ENCODE results near the gene TPH2. TPM values are rescaled to one million over a fixed set of nuclear protein-coding genes. Genes with fewer than 3 reads are reported as not detected.

Gene TPH2
- total and polyA plus RNA-seq, 4 donors = 0.11 to 1.8 (median 0.45) TPM

GRCh38 chr12:72018036-72018435 lies 79.4 kb downstream of the TPH2 start:
- Histone ChIP-seq H3K4me3 (ENCODE audit: low read depth, low read length) (no peak overlapping the region), H3K36me3 (ENCODE audit: control insufficient read depth, insufficient read depth, low read length) (no peaks in the 10 kb centered on the region), H3K27ac (ENCODE audit: low read depth, low read length) (no peak overlapping the region), H3K4me1 (ENCODE audit: control insufficient read depth, insufficient read depth, low read length) (no peaks in the 10 kb centered on the region), H3K9me3 (ENCODE audit: control insufficient read depth, insufficient read depth, low read length) (no peaks in the 10 kb centered on the region), H3K27me3 (ENCODE audit: control insufficient read depth, insufficient read depth, low read length) (no peaks in the 10 kb centered on the region)
- DNase-seq (ENCODE audit: low read depth in 4 of 6, low spot score in 6 of 6) = no peak

GRCh38 chr12:72024613-72025012 lies 86.0 kb downstream of the TPH2 start:
- DNase-seq (ENCODE audit: low read depth in 4 of 6, low spot score in 6 of 6) = no peak
- Histone ChIP-seq H3K4me1 (ENCODE audit: control insufficient read depth, insufficient read depth, low read length) (no peaks in the 10 kb centered on the region), H3K4me3 (ENCODE audit: low read depth, low read length) (no peak overlapping the region), H3K9me3 (ENCODE audit: control insufficient read depth, insufficient read depth, low read length) (no peaks in the 10 kb centered on the region), H3K36me3 (ENCODE audit: control insufficient read depth, insufficient read depth, low read length) (no peaks in the 10 kb centered on the region), H3K27me3 (ENCODE audit: control insufficient read depth, insufficient read depth, low read length) (no peaks in the 10 kb centered on the region), H3K27ac (ENCODE audit: low read depth, low read length) (no peak overlapping the region)
- WGBS (ENCODE audit: insufficient coverage) = 100% methylated on average over 2 of the region's 5 CpGs

GRCh38 chr12:72025524-72025923 lies 86.9 kb downstream of the TPH2 start:
- DNase-seq (ENCODE audit: low read depth in 4 of 6, low spot score in 6 of 6) = no peak
- Histone ChIP-seq H3K9me3 (ENCODE audit: control insufficient read depth, insufficient read depth, low read length) (no peaks in the 10 kb centered on the region), H3K27ac (ENCODE audit: low read depth, low read length) (no peak overlapping the region), H3K4me1 (ENCODE audit: control insufficient read depth, insufficient read depth, low read length) (no peaks in the 10 kb centered on the region), H3K27me3 (ENCODE audit: control insufficient read depth, insufficient read depth, low read length) (no peaks in the 10 kb centered on the region), H3K36me3 (ENCODE audit: control insufficient read depth, insufficient read depth, low read length) (no peaks in the 10 kb centered on the region), H3K4me3 (ENCODE audit: low read depth, low read length) (no peak overlapping the region)
- WGBS (ENCODE audit: insufficient coverage) = no CpG with 5 or more reads among the region's 1 CpG

GRCh38 chr12:72028966-72029365 lies 90.3 kb downstream of the TPH2 start:
- WGBS (ENCODE audit: insufficient coverage) = no CpG with 5 or more reads among the region's 1 CpG
- DNase-seq (ENCODE audit: low read depth in 4 of 6, low spot score in 6 of 6) = no peak
- Histone ChIP-seq H3K27ac (ENCODE audit: low read depth, low read length) (no peak overlapping the region), H3K4me3 (ENCODE audit: low read depth, low read length) (no peak overlapping the region), H3K4me1 (ENCODE audit: control insufficient read depth, insufficient read depth, low read length) (no peaks in the 10 kb centered on the region), H3K9me3 (ENCODE audit: control insufficient read depth, insufficient read depth, low read length) (no peaks in the 10 kb centered on the region), H3K27me3 (ENCODE audit: control insufficient read depth, insufficient read depth, low read length) (no peaks in the 10 kb centered on the region), H3K36me3 (ENCODE audit: control insufficient read depth, insufficient read depth, low read length) (no peaks in the 10 kb centered on the region)

GRCh38 chr12:72030277-72030676 lies 91.6 kb downstream of the TPH2 start:
- no peaks in the 10 kb centered on the region for H3K4me1 ChIP-seq (ENCODE audit: control insufficient read depth, insufficient read depth, low read length)
- peak in 1 of 6 donors; percentile 48 for DNase-seq (ENCODE audit: low read depth in 4 of 6, low spot score in 6 of 6)
- WGBS (ENCODE audit: insufficient coverage) = no CpG with 5 or more reads among the region's 2 CpGs
- H3K36me3 ChIP-seq (ENCODE audit: control insufficient read depth, insufficient read depth, low read length) = no peaks in the 10 kb centered on the region
- H3K9me3 ChIP-seq (ENCODE audit: control insufficient read depth, insufficient read depth, low read length) = no peaks in the 10 kb centered on the region
- no peak overlapping the region for H3K27ac ChIP-seq (ENCODE audit: low read depth, low read length)
- no peaks in the 10 kb centered on the region for H3K27me3 ChIP-seq (ENCODE audit: control insufficient read depth, insufficient read depth, low read length)
- H3K4me3 ChIP-seq (ENCODE audit: low read depth, low read length) = no peak overlapping the region

- H3K4me1 ChIP-seq (ENCODE audit: control insufficient read depth, insufficient read depth, low read length) = no peaks in the 10 kb centered on the region
- no CpG with 5 or more reads among the region's 3 CpGs for WGBS (ENCODE audit: insufficient coverage)
- H3K27me3 ChIP-seq (ENCODE audit: control insufficient read depth, insufficient read depth, low read length) = no peaks in the 10 kb centered on the region
- H3K36me3 ChIP-seq (ENCODE audit: control insufficient read depth, insufficient read depth, low read length) = no peaks in the 10 kb centered on the region
- no peak overlapping the region for H3K4me3 ChIP-seq (ENCODE audit: low read depth, low read length)
- no peaks in the 10 kb centered on the region for H3K9me3 ChIP-seq (ENCODE audit: control insufficient read depth, insufficient read depth, low read length)
- H3K27ac ChIP-seq (ENCODE audit: low read depth, low read length) = no peak overlapping the region
- DNase-seq (ENCODE audit: low read depth in 4 of 6, low spot score in 6 of 6) = no peak
Observed at GRCh38 chr12:72031066-72031465, 92.4 kb downstream of the TPH2 start.

GRCh38 chr12:72033991-72034390 lies 95.3 kb downstream of the TPH2 start:
- WGBS (ENCODE audit: insufficient coverage) = no CpG with 5 or more reads among the region's 2 CpGs
- H3K9me3 ChIP-seq (ENCODE audit: control insufficient read depth, insufficient read depth, low read length) = no peaks in the 10 kb centered on the region
- H3K4me1 ChIP-seq (ENCODE audit: control insufficient read depth, insufficient read depth, low read length) = no peaks in the 10 kb centered on the region
- no peak overlapping the region for H3K4me3 ChIP-seq (ENCODE audit: low read depth, low read length)
- H3K36me3 ChIP-seq (ENCODE audit: control insufficient read depth, insufficient read depth, low read length) = no peaks in the 10 kb centered on the region
- no peak overlapping the region for H3K27ac ChIP-seq (ENCODE audit: low read depth, low read length)
- no peaks in the 10 kb centered on the region for H3K27me3 ChIP-seq (ENCODE audit: control insufficient read depth, insufficient read depth, low read length)
- DNase-seq (ENCODE audit: low read depth in 4 of 6, low spot score in 6 of 6) = peak in 3 of 6 donors; percentile 26 to 94 (median 47)

GRCh38 chr12:72035625-72036024 lies 97.0 kb downstream of the TPH2 start:
- H3K9me3 ChIP-seq (ENCODE audit: control insufficient read depth, insufficient read depth, low read length) = no peaks in the 10 kb centered on the region
- no peaks in the 10 kb centered on the region for H3K36me3 ChIP-seq (ENCODE audit: control insufficient read depth, insufficient read depth, low read length)
- H3K4me3 ChIP-seq (ENCODE audit: low read depth, low read length) = no peak overlapping the region
- no peak for DNase-seq (ENCODE audit: low read depth in 4 of 6, low spot score in 6 of 6)
- H3K27me3 ChIP-seq (ENCODE audit: control insufficient read depth, insufficient read depth, low read length) = no peaks in the 10 kb centered on the region
- 78% methylated on average over 5 of the region's 5 CpGs for WGBS (ENCODE audit: insufficient coverage)
- H3K27ac ChIP-seq (ENCODE audit: low read depth, low read length) = no peak overlapping the region
- H3K4me1 ChIP-seq (ENCODE audit: control insufficient read depth, insufficient read depth, low read length) = no peaks in the 10 kb centered on the region

- H3K4me3 ChIP-seq (ENCODE audit: low read depth, low read length) = no peak overlapping the region
- H3K9me3 ChIP-seq (ENCODE audit: control insufficient read depth, insufficient read depth, low read length) = no peaks in the 10 kb centered on the region
- H3K27me3 ChIP-seq (ENCODE audit: control insufficient read depth, insufficient read depth, low read length) = no peaks in the 10 kb centered on the region
- no peaks in the 10 kb centered on the region for H3K36me3 ChIP-seq (ENCODE audit: control insufficient read depth, insufficient read depth, low read length)
- H3K27ac ChIP-seq (ENCODE audit: low read depth, low read length) = no peak overlapping the region
- WGBS (ENCODE audit: insufficient coverage) = no CpG with 5 or more reads among the region's 1 CpG
- peak in 1 of 6 donors; percentile 86 for DNase-seq (ENCODE audit: low read depth in 4 of 6, low spot score in 6 of 6)
- H3K4me1 ChIP-seq (ENCODE audit: control insufficient read depth, insufficient read depth, low read length) = no peaks in the 10 kb centered on the region
Observed at GRCh38 chr12:72036393-72036792, 97.7 kb downstream of the TPH2 start.

GRCh38 chr12:72037006-72037795 lies 98.6 kb downstream of the TPH2 start:
- Histone ChIP-seq H3K27me3 (ENCODE audit: control insufficient read depth, insufficient read depth, low read length) (no peaks in the 10 kb centered on the region), H3K9me3 (ENCODE audit: control insufficient read depth, insufficient read depth, low read length) (no peaks in the 10 kb centered on the region), H3K4me1 (ENCODE audit: control insufficient read depth, insufficient read depth, low read length) (no peaks in the 10 kb centered on the region), H3K36me3 (ENCODE audit: control insufficient read depth, insufficient read depth, low read length) (no peaks in the 10 kb centered on the region), H3K27ac (ENCODE audit: low read depth, low read length) (no peak overlapping the region), H3K4me3 (ENCODE audit: low read depth, low read length) (no peak overlapping the region)
- 80% methylated on average over 1 of the region's 5 CpGs for WGBS (ENCODE audit: insufficient coverage)
- DNase-seq (ENCODE audit: low read depth in 4 of 6, low spot score in 6 of 6) = peak in 2 of 6 donors; percentile 64 to 76

Measured in spinal cord (tissue), 10 donors.